DMS 273 (cell line): ENCODE measurements around the gene TMEM51.
"Not testable (repeated sequence)": the region's sequence is repeated elsewhere in the genome, so short reads cannot be mapped to it uniquely, and the experiment has no call there.

Source experiments
- DNase-seq: peaks from one replicate; lab custom pipeline; 2025; ENCODE audit not compliant: unreplicated experiment; lab: John Stamatoyannopoulos, UW

TMEM51 gene

GRCh38 chr1:15125101-15125745 lies 28.3 kb upstream of the TMEM51 start:
- DNase-seq, result no peak

GRCh38 chr1:15128077-15128476 lies 25.5 kb upstream of the TMEM51 start:
- DNase-seq, result no peak

GRCh38 chr1:15128520-15129313 lies 24.8 kb upstream of the TMEM51 start:
- DNase-seq, result peak; percentile 89

- no peak for DNase-seq
Measured at GRCh38 chr1:15129944-15130343, 23.6 kb upstream of the TMEM51 start.

GRCh38 chr1:15130607-15131006 lies 22.9 kb upstream of the TMEM51 start:
- DNase-seq, result no peak

- no peak for DNase-seq
Measured at GRCh38 chr1:15132965-15133364, 20.6 kb upstream of the TMEM51 start.

- no peak for DNase-seq
Measured at GRCh38 chr1:15134285-15134684, 19.3 kb upstream of the TMEM51 start.

- DNase-seq, result not testable (repeated sequence)
Measured at GRCh38 chr1:15135604-15136003, 17.9 kb upstream of the TMEM51 start.

GRCh38 chr1:15137809-15138208 lies 15.7 kb upstream of the TMEM51 start:
- no peak for DNase-seq

GRCh38 chr1:15139654-15140350 lies 13.7 kb upstream of the TMEM51 start:
- DNase-seq, result peak; percentile 97

- DNase-seq, result peak; percentile 88
Measured at GRCh38 chr1:15141935-15142539, 11.5 kb upstream of the TMEM51 start.

- no peak for DNase-seq
Measured at GRCh38 chr1:15145327-15145726, 8.2 kb upstream of the TMEM51 start.

GRCh38 chr1:15146142-15146680 lies 7.3 kb upstream of the TMEM51 start:
- DNase-seq, result peak; percentile 89

- DNase-seq, result no peak
Measured at GRCh38 chr1:15146971-15147376, 6.6 kb upstream of the TMEM51 start.

- no peak for DNase-seq
Measured at GRCh38 chr1:15148004-15148403, 5.5 kb upstream of the TMEM51 start.

- no peak for DNase-seq
Measured at GRCh38 chr1:15148475-15148874, 5.1 kb upstream of the TMEM51 start.

- no peak for DNase-seq
Measured at GRCh38 chr1:15148941-15149340, 4.6 kb upstream of the TMEM51 start.

- no peak for DNase-seq
Measured at GRCh38 chr1:15150376-15150775, 3.2 kb upstream of the TMEM51 start.

- DNase-seq, result no peak
Measured at GRCh38 chr1:15151377-15151806, 2.2 kb upstream of the TMEM51 start.

GRCh38 chr1:15151871-15152270 lies 1.7 kb upstream of the TMEM51 start:
- no peak for DNase-seq
